Keratinocyte (primary cell): ENCODE results near the gene CC2D2A.
"Not testable (repeated sequence)": the region's sequence is repeated elsewhere in the genome, so short reads cannot be mapped to it uniquely, and the experiment has no call there.

Experiments used
- CTCF ChIP-seq, 3 experiments: IDR thresholded peaks in 1 of 3; conservative IDR thresholded peaks in 1 of 3; optimal IDR thresholded peaks in 1 of 3; 2 replicates in 2 of 3; 3 replicates in 1 of 3; pipeline versions ENCODE3 to v1.5.1; 2011; ENCODE audit warnings: low read length in 3 of 3, mild to moderate bottlenecking in 3 of 3, moderate library complexity in 2 of 3, control low read depth in 1 of 3, inconsistent platforms in 1 of 3; ENCODE audit not compliant: insufficient read depth in 2 of 3; ENCODE audit errors: extremely low read depth in 1 of 3
- EZH2 ChIP-seq: IDR thresholded peaks from one replicate; pipeline ENCODE4 v1.6.1; 2012; ENCODE audit warnings: inconsistent platforms, mild to moderate bottlenecking, low read length, moderate library complexity

DNA sequence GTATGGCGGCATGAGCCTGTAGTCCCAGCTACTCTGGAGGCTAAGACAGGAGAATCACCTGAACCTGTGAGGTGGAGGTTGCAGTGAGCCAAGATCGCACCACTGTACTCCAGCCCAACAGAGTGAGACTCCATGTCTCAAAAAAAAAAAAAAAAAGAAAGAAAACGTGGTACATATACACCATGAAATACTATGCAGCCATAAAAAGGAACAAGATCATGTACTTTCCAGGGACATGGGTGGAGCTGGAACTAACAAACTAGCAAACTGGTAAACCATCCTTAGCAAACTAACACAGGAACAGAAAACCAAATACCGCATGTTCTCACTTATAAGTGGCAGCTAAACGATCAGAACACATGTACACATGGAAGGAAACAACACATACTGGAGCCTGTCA lies 147.7 kb downstream of the CC2D2A start:
- not testable (repeated sequence) for TF ChIP-seq CTCF (optimal IDR thresholded peaks at IDR 0.05 in 1 of 3, IDR thresholded peaks at IDR 0.05 in 1 of 3, conservative IDR thresholded peaks at IDR 0.05 in 1 of 3; ENCODE audit: extremely low read depth in 1 of 3, insufficient read depth in 2 of 3, low read length in 3 of 3); EZH2
